GM18870 (cell line): ENCODE measurements around the gene ULK1.
"Not testable (repeated sequence)": the region's sequence is repeated elsewhere in the genome, so short reads cannot be mapped to it uniquely, and the experiment has no call there.

Experiments
- ATAC-seq: cut with Tn5 transposase; IDR thresholded peaks from one replicate; pipeline ENCODE4 v1.9.1; 2021; ENCODE audit warnings: moderate library complexity; ENCODE audit not compliant: unreplicated experiment

The ULK1 gene

GRCh38 chr12:131861261-131862083 lies 33.0 kb upstream of the ULK1 start:
- no peak for ATAC-seq

DNA sequence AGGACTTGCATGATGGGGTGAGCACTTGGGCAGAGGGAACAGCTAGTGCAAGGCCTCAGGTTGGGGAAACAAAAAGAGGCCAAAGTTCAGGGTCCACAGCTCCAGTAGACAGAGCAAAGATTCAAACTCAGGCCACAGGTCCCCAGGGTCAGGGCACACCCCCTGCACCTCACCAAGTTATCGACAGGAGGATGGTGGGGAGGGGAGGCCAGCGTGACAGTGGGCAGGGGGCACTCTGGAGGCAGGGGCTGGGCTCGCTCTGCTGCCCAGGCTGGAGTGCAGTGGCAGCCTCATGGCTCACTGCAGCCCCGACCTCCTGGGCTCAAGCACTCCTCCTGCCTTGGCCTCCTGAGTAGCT lies 32.4 kb upstream of the ULK1 start:
- no peak for ATAC-seq

- no peak for ATAC-seq
Measured at GRCh38 chr12:131862600-131862993, 31.8 kb upstream of the ULK1 start.

DNA sequence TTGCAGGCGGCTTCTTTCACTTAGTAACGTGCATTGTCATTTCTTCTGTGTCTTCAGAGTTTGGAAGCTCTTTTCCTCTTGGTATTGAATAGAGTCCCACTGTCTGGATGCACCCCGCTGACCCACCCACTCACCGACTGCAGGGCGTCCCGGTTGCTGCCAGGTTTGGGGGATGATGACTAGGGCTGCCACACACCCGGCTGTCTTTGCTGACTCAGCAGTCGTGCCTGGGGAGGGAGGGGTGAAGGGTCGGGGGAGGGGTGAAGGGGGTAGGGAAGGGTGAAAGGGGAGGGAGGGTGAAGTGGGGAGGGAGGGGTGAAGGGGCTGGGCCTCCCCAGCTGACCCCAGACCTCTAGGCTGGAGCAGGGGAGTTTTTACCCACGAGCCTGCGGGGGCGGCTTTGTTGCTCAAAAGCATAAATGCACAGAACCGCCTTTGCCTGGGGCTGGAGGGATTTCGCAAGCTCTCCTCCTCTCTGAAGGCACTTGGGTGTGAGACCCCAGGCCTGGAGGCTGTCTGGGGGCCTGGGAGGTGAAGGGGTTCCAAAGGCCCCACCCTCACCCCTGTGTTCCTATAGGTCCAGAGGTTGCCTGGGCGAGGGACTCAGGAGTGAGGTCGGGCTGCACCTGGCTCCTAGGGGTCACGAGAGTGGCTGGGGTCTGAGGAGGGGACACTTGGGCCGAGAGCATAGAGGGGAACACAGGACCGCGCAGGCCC lies 31.3 kb upstream of the ULK1 start:
- no peak for ATAC-seq

DNA sequence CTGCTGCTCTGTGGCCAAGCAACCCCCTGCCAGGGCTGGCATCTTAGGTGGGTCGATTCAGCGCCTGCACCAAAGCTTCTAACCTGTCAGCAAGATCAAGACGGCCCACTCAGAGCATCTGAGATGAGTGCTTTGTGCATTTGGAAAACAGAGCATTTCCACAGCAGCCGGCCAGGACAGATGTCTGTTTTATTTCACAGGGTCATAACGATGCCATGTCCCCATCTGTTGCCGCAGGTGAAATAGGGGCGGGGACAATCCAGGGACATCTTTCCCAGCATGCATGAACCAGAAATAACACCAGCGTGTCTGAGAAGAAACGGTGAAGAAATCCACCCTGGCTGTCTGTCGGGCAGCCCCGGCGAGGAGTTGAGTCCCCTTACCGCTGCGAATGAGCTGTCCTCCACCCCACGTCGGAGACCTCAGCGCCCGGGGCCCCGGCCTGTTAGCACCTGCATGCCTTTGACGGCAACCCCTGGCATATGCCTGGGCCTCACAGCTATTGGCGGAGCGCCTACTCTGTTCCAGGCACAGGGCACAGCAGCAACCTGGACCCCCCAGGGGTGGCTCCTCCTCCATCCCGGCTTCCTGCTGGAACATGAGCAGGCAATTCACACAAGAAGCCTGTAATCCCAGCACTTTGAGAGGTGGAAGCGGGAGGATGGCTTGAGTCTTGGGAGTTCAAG lies 30.6 kb upstream of the ULK1 start:
- no peak for ATAC-seq

DNA sequence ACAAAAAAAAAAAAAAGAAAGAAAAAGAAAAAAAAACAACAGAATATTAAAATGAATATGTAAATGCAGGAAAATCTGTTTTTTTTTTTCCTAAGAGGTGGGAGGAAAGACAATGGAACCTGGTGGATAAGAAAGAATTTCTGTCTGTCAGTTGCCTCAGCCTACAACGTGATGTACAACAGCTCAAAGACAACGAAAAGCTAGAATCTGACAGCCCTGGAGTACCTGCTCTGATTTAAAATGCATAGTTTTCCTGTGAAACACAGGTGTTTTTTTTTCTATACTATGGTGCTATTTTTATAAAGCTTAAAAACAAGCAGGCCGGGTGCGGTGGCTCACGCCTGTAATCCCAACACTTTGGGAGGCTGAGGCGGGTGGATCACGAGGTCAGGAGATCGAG lies 30.0 kb upstream of the ULK1 start:
- ATAC-seq: no peak

- ATAC-seq: no peak
Measured at GRCh38 chr12:131865180-131865875, 29.1 kb upstream of the ULK1 start.

DNA sequence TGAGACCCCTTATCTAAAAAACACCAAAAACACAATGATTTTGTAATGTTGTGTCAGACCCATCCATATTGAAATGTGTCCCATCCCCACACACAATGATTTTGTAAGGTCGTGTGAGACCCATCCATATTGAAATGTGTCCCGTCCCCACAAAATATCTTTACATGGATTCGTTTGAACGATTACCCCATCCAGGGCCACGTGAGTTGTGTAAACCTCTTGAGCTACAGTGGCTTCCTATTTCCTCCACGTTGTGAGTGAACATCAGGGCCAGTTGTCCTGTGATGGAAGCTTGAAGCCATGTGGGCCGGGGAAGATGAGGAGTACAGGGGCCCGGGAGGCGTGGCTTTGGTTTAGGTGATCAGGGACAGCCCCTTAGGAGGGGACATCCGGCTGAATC lies 27.0 kb upstream of the ULK1 start:
- ATAC-seq: no peak

DNA sequence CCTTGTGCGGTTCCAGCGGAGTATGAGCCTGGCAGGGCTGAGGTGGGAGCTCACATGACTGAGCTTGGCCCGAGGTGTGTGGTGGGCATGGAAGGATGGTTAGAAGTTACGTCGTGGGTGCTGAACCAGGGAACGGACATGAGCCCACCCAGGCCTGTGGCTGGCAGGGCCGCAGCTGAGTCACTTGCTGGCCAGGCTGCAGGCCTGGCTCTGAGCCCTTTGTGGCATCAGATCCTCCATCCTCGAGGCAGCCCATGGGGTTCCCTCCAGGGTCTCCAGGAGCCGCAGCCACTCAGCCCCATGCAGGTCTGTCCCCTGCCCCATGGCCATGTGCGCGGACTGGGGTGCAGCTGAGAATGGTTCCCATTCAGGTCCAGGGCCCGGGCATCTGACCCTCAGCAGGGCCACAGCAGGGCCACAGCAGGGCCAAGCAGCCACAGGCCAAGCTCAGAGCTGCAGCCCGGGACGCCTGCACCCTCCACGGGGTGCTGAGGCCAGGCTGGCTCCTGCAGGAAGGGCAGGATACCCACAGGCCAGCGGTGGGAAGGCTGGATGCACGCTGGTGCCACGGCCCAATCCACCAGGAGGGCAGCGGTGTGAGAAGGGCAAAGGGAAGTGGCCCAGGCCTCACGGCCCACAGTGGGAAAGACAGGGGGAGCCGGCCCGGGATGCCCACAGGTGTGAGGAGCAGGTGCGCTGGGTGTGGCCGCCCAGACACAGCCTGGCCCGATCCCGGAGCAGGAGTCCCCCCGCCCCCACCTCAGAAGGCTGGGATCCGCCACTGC lies 26.3 kb upstream of the ULK1 start:
- no peak for ATAC-seq

- ATAC-seq: no peak
Measured at GRCh38 chr12:131869871-131870418, 24.5 kb upstream of the ULK1 start.

GRCh38 chr12:131871677-131872076 lies 22.7 kb upstream of the ULK1 start:
- no peak for ATAC-seq

GRCh38 chr12:131872154-131873051 lies 22.0 kb upstream of the ULK1 start:
- ATAC-seq: no peak

GRCh38 chr12:131873293-131873692 lies 21.1 kb upstream of the ULK1 start:
- no peak for ATAC-seq

DNA sequence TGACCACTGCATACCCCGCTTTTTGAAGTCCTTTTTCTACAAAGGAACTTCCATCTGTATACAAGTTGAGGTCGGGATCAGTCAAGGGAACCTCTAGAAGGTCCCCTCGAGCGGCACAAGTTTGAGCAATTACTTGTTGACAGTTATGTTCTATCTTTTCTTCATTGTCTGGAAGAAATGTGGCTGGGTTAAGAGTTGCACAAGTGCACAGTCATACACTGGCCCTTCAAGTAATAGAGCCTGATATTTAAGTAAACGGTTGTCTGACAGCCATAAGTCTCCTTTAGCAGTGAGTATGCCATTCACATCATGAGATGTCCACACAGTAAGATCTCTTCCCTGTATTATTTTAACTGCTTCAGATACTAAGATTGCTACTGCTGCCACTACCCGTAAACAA lies 19.4 kb upstream of the ULK1 start:
- not testable (repeated sequence) for ATAC-seq

DNA sequence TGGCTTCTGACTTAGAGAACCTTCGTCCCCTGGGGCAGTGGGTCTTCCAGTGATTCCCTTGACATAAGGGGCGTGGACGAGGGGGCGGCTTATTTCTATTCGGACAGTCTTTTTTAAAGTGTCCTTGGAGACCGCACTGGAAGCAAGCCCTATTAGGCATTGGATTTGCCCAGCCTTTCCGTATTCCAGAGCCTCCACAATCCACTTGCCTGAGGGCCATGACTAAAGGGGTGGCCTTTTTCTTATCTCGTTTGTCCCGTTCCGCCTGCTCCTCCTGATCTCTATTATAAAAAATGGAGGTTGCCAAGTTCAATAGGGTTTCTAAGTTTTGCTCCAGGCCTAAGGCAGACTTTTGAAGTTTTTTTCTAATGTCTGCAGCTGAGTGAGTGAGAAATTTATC lies 17.2 kb upstream of the ULK1 start:
- ATAC-seq: not testable (repeated sequence)

GRCh38 chr12:131878436-131878835 lies 16.0 kb upstream of the ULK1 start:
- not testable (repeated sequence) for ATAC-seq

DNA sequence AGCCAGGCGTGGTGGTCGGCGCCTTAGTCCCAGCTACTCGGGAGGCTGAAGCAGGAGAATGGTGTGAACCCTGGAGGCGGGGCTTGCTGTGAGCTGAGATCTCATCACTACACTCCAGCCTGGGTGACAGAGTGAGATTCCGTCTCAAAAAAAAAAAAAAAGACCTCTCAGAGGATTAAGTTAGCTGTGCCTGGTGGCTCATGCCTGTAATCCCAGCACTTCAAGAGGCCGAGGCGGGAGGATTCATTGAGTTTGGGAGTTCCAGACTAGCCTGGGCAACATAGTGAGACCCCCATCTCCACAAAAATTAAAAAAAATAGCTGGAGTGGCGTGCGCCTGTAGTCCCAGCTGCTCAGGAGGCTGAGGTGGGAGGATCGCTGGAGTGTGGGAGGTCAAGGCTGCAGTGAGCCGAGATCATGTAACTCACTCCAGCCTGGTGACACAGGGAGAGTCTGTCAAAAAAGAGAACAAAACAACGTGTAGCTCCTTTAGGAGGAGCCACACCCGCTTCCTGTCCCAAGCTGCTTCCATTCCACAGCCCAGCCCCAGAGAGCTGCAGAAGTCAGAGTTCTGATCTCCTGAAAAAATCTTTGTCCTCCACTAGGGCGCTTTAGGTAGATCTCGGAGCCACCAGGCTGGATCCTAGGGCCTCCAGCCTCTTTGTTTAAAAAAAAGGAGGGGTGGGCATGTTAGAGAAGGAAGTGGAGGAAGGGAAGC lies 11.5 kb upstream of the ULK1 start:
- no peak for ATAC-seq

DNA sequence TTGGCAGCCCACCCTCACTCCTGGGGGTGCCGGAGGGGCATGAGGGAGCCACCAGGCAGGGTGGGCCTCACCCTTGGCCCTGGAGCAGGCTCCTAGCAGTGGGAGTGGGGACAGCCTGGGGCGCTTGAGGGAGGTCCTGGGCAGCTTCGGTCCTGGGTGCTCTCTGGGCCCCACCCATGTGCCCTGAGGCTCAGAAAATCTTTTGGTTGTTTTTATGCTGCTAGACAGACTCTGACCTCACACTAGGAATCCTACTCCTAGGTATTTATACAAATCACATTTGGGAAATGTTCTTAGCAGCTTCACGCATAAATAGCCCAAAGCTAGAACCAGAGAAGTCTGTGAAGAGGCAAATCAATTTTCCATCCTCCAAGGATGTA lies 10.9 kb upstream of the ULK1 start:
- ATAC-seq: no peak

- not testable (repeated sequence) for ATAC-seq
Measured at GRCh38 chr12:131885076-131885475, 9.3 kb upstream of the ULK1 start.
